SK-N-MC (cell line): ENCODE data around the gene SHKBP1.

ENCODE experiments used
- EZH2 ChIP-seq: fragments of 200-600 bp; sonication (generic); IDR thresholded peaks from one replicate; pipeline ENCODE4 v1.6.1; 2017; ENCODE audit warnings: antibody characterized with exemption
- FOXP2 ChIP-seq: optimal IDR thresholded peaks from 2 replicates; pipeline ENCODE3; 2011; ENCODE audit warnings: mild to moderate bottlenecking, moderate library complexity; ENCODE audit not compliant: insufficient read depth; ENCODE audit errors: extremely low read length, control extremely low read depth
- POLR2AphosphoS5 ChIP-seq: IDR thresholded peaks from 2 replicates; pipeline ENCODE4 v1.6.1; 2012; ENCODE audit warnings: mild to moderate bottlenecking, low read depth, low read length, borderline replicate concordance

- TF ChIP-seq POLR2AphosphoS5 (no peak), FOXP2 (no peak), EZH2 (no peak)
These were observed 17.3 kb upstream of the SHKBP1 start for GRCh38 chr19:40559394-40559793.
